Fibroblast of skin of left quadriceps (primary cell): ENCODE results near the gene ZFP91.
"Not testable (repeated sequence)": the region's sequence is repeated elsewhere in the genome, so short reads cannot be mapped to it uniquely, and the experiment has no call there.

Experiments used
- DNase-seq, 2 experiments: peaks; one replicate each; pipeline ENCODE4 v3.0.0-alpha.2; 2013; ENCODE audit warnings: low read depth in 2 of 2

Gene ZFP91

GRCh38 chr11:58578635-58579191 lies at the start of gene ZFP91:
Gene ZFP91, plus strand, starts transcription at chr11:58579063. Its CDS starts 219 bp downstream, at chr11:58579282.
- DNase-seq, result peak; percentile 97

GRCh38 chr11:58530236-58530635 lies 48.6 kb upstream of the ZFP91 start:
- DNase-seq, result no peak

- no peak for DNase-seq
Observed at GRCh38 chr11:58531865-58532341, 47.0 kb upstream of the ZFP91 start.

GRCh38 chr11:58546841-58547240 lies 32.0 kb upstream of the ZFP91 start:
- DNase-seq, result no peak

GRCh38 chr11:58549644-58550043 lies 29.2 kb upstream of the ZFP91 start:
- DNase-seq, result no peak

- DNase-seq, result no peak
Observed at GRCh38 chr11:58560842-58561241, 18.0 kb upstream of the ZFP91 start.

- DNase-seq, result no peak
Observed at GRCh38 chr11:58561394-58562098, 17.3 kb upstream of the ZFP91 start.

GRCh38 chr11:58562375-58562800 lies 16.5 kb upstream of the ZFP91 start:
- DNase-seq, result no peak

GRCh38 chr11:58564231-58564630 lies 14.6 kb upstream of the ZFP91 start:
- no peak for DNase-seq

- DNase-seq, result peak in 1 of 2 experiments; percentile 22
Observed at GRCh38 chr11:58567889-58568512, 10.9 kb upstream of the ZFP91 start.

GRCh38 chr11:58572906-58573305 lies 6.0 kb upstream of the ZFP91 start:
- DNase-seq, result not testable (repeated sequence)

- peak; percentile 66 to 69 for DNase-seq
Observed at GRCh38 chr11:58573451-58574104, 5.3 kb upstream of the ZFP91 start.

- peak; percentile 69 to 71 for DNase-seq
Observed at GRCh38 chr11:58574881-58575280, 4.0 kb upstream of the ZFP91 start.

- no peak for DNase-seq
Observed at GRCh38 chr11:58575377-58576020, 3.4 kb upstream of the ZFP91 start, which contains the start of gene LPXN. Gene LPXN, minus strand, starts transcription at chr11:58575856. Its CDS starts 84 bp downstream, at chr11:58575772.

- no peak for DNase-seq
Observed at GRCh38 chr11:58576887-58577471, 1.9 kb upstream of the ZFP91 start.

- DNase-seq, result peak; percentile 66 to 70
Observed at GRCh38 chr11:58577555-58578135, 1.2 kb upstream of the ZFP91 start.

- peak; percentile 99 for DNase-seq
Observed at GRCh38 chr11:58578136-58578634, 678 bp upstream of the ZFP91 start.

- peak; percentile 81 to 83 for DNase-seq
Observed at GRCh38 chr11:58579192-58580129, 598 bp downstream of the ZFP91 start.

- no peak for DNase-seq
Observed at GRCh38 chr11:58580311-58580710, 1.4 kb downstream of the ZFP91 start.

GRCh38 chr11:58582437-58582836 lies 3.6 kb downstream of the ZFP91 start:
- no peak for DNase-seq
